Frontal cortex (tissue), 4 donors: ENCODE data around the gene SMYD3. TPM values are rescaled to one million over a fixed set of nuclear protein-coding genes. Genes with fewer than 3 reads are reported as not detected.
"Not testable (repeated sequence)": the region's sequence is repeated elsewhere in the genome, so short reads cannot be mapped to it uniquely, and the experiment has no call there.

ENCODE experiments used
- DNase-seq, 2 donors: peaks; one replicate each; pipeline ENCODE4 v3.0.0; 2012; ENCODE audit warnings: low spot score in 2 of 2
- FAIRE-seq: peaks from 2 replicates; lab custom pipeline; 2012; peaks lifted over from hg19 to GRCh38; lab: Jason Lieb, UNC
- total RNA-seq: library from RNA; depleted of rRNA; stranded (reverse); fragments of >200 nt; gene quantifications from one replicate; pipeline ENCODE4 v1.2.3, GENCODE V29; 2014
- donor health status: control.
- donor health status: control.
- donor health status: control.

The SMYD3 gene
- total RNA-seq, 1 donor from 2014 or later = 32.2 TPM

DNA sequence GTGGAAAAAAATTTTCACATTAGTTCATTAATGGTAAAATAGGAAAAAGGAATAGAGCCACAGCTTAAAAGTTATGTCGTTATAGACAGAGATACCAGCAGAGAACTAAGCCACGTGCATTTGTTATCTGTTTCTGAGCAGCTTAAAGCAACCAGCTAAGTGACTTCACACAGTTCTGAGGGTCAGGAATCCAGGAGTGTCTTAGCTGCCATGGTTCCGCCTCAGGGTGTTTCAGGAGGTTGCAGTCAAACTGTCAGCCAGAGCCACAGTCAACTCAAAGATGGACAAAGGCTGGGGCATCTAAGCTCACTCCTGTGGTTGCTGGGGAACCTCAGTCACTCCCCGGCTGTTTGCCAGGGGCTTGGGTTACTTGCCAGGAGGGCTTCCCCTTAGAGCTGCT is 515.8 kb downstream of the SMYD3 start:
- FAIRE-seq = no peak
- no peak for DNase-seq

DNA sequence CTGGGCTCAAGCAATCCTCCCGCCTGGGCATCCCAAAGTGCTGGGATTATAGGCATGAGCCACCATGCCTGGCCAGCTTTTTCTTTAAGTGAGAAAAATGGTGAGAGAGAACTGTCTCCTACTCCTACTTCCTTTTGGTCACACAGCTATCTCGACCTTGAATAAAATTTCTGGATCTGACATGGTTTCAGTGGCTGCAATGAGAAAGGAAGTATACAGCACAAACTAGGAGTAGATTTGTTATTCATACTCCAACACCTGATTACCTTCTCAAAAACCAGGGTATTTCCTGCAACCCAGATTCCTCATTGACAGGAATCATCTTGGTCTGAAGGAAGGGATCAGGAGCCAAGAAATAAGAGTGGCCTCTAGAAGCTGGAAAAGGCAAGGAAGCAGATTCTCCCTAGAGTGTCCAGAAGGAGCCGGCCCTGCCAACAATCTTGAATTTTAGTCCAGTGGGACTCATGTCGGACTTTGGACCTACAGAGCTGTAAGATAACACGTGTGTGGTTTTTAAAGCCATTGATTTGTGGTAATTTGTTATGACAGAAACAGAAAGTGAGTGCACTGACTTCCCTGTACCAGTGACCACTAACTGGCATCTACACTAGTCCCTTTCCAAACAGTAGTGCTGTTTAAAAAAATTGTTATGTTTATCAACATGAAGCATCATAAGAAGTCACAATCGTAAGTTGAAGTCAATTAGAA is 516.6 kb downstream of the SMYD3 start:
- DNase-seq (no peak), FAIRE-seq (no peak)

- DNase-seq (no peak), FAIRE-seq (no peak)
Measured at GRCh38 chr1:245988393-245989078, 518.5 kb downstream of the SMYD3 start.

DNA sequence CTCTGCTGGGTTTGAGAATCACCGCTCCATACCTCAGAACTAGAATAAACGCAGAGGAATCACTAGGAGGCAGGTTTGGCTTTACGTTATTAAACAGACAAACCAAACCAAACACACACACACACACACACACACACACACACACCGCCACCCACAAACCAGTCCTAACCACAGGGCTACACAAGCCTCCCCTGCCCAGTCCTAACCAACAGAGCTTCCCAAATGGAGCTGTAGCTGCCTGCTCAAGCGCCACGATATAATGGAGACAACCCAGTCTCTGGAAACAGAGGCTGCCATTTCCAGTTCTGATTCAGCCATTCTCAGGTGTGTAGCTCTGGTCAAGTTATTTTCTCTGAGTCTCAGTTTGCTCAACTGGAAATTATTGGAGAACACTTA is 519.1 kb downstream of the SMYD3 start:
- no peak for FAIRE-seq

DNA sequence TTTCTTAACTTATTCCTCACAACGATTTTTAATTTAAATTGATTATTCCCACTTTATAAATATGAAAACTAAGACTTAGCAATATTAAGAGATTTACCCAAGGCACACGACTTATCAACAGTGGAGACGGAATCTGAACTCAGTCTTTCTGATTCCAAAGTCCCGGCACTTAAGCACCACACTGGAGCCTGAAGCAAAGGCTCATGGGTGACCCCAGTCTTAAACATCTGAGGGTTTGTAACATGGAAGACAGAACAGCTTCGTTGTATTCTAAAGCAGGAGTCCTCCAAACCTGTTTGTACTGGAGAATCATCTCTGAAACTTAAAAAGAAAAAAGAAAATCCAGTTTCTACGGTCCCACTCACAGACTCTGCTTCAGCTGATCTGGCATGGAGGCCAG is 519.5 kb downstream of the SMYD3 start:
- no peak for DNase-seq
- FAIRE-seq = no peak

More for the DNA sequence above, 519.1 kb downstream of the SMYD3 start:
- DNase-seq = no peak

DNA sequence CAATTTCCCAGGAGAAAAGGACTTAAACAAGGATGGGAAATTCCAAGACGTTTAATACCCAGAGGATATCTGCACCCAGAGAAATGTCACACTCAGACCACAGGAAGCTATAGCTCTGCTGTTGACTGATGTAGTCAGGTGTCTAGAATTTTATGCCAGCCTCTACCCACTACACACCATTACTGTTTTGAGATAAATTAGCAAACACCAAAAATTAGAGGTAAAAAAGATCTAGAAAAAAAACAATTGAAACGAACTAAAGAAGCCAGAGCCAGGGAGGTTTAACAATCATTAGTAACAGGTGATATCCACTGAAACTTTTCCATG is 519.9 kb downstream of the SMYD3 start:
- FAIRE-seq (no peak), DNase-seq (no peak)

GRCh38 chr1:245986404-245987218 is 520.5 kb downstream of the SMYD3 start:
- DNase-seq = no peak
- FAIRE-seq = no peak

DNA sequence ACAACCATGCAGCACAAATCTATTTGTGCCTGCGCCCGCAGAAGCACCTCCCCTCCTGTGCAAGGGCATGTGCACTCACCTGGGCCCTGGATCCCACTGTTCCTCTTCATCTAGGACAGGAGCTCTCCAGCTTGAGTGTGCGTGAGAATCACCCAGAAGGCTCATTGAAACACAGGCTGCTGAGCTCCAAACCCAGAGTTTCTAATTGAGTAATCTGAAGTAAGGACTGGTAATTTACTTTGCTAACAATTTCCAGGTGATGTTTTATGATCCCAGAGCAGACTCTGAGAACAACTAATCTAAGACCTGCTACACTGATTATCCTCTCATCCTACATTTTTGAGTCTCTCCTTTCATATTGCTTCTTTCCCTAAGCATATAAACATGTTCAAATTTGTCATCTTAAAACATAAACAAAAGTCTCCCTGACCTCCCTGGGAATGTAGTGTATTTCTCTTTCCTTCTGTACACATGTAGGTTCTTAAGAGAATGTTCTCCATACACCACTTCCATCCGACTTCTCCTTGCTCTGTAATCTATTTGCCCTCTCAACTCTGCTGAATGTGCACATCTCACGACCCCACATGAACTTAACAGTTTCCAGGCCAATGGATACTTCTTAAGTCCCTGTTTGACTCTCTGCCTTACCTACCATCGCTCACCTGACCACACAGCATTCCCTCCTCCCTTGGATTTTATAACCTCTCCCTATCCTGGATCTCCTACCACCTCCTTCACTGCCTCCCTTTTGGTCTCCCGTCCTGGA is 522.5 kb downstream of the SMYD3 start:
- FAIRE-seq = no peak

GRCh38 chr1:245983294-245983967 is 523.6 kb downstream of the SMYD3 start:
- DNase-seq (no peak), FAIRE-seq (no peak)

More for the DNA sequence above, 522.5 kb downstream of the SMYD3 start:
- no peak for DNase-seq

DNA sequence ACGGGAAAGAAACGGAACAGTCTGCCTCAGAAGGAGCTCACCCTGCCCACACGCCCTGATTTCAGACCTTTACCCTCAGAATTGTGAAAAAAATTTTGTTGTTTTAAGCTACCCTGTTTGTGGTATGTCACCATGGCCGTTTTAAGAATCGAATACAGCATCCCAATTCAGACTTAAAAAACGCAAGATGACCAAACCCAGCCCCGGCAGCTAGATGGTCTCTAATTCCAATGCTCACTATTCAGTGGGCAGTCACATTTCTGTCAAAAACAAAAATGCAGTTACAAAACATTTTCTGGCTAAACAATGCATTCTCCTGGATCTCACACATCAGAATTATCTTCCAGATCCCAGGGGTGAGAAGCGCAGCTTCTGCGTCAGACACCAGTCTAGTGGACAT is 527.5 kb downstream of the SMYD3 start:
- no peak for DNase-seq
- no peak for FAIRE-seq

GRCh38 chr1:245978915-245979314 is 528.2 kb downstream of the SMYD3 start:
- DNase-seq = no peak
- FAIRE-seq = no peak

DNA sequence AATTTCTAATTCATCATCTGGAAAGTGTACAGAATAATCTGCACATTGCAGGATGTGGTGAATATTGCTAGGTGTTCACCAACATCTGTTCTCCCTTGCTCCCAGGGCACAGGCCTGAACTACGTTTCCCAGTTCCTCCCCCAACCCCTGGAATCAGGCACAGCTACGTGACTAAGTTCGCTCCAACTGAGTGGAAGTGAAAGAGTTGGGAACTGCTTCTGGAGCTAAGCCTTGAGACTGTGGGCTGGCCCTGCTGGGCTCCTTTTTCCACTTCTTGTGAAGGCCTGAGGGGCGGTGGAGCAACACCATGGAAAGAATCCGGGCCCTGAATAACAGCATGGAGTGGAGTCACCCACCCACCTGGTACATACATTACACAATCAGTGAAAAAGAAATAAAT is 534.6 kb downstream of the SMYD3 start:
- DNase-seq (no peak), FAIRE-seq (no peak)

DNA sequence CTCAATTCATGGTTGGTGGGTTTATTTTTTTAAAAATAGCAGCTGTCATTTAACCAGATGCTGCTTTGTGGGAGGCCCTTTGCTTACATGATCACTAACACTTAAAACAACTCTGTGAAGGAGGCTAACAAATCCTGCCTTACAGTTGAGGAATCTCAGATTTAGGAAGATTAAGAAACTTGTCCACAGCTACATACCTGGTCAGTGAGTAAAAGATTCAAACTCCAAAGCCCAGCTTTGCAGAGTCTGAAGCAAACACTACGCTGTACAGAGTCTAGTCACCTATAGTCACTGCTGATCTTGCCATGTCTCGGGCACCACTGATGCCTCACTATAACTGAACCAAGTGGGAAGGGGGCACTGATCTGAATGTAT is 535.4 kb downstream of the SMYD3 start:
- no peak for DNase-seq
- no peak for FAIRE-seq

DNA sequence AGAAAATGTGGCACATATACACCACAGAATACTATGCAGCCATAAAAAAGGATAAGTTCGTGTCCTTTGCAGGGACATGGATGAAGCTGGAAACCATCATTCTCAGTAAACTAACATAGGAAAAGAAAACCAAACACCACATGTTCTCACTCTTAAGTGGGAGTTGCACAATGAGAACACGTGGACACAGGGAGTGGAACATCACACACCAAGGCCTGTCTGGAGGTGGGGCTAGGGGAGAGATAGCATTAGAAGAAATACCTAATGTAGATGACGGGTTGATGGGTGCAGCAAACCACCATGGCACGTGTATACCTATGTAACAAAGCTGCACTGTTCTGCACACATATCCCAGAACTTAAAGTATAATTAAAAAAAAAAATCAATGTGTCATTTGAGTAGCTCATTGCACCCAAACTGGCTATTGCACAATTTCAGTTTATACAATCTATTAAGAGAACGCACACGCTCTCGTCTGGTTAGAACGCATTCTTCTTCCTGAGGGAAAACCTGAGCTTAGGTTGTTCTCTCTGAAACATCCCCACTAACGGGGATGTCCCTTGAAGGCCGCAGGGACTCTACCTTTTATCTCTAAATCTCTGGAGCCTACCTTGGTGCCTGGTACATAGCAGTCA is 535.9 kb downstream of the SMYD3 start:
- not testable (repeated sequence) for DNase-seq, FAIRE-seq

DNA sequence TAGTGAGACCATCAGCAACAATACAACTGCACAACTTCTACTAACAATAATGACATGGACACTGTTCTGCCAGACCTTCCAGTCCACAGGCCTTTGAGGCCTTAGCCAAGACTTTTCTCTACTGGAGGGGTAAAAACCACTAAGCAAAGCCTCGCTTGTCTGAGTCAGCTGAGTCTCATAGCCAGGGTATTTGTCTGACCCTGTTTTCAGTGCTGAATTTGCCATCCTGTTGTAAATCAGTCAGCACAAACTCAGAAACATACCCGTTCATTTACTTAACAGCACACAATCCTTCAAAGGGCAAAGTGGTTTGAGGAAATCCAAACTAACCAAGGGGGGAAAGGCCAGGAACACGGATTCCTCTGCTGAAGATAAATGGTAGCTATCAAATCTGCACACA is 537.8 kb downstream of the SMYD3 start:
- DNase-seq = no peak
- no peak for FAIRE-seq

- FAIRE-seq (no peak), DNase-seq (no peak)
Measured at GRCh38 chr1:245968775-245969174, 538.3 kb downstream of the SMYD3 start.

DNA sequence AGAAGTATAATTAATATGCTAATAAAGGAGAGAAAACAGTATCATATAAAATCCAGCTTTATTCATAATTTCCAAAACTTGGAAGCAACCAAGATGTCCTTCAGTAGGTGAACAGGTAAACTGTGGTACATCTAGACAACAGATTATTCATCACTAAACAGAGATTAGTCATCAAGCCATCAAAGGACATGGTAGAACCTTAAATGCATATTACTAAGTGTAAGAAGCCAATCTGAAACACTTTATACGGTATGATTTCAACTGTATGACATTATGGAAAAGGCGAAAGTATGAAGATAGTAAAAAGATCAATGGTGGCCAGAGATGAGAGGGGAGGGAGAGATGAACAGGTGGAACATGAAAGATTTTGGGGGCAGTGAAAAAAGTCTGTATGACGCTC is 541.7 kb downstream of the SMYD3 start:
- FAIRE-seq = no peak
- DNase-seq = no peak

- DNase-seq (no peak), FAIRE-seq (no peak)
Measured at GRCh38 chr1:245963649-245964048, 543.4 kb downstream of the SMYD3 start.

GRCh38 chr1:245962453-245962852 is 544.6 kb downstream of the SMYD3 start:
- DNase-seq = no peak
- no peak for FAIRE-seq
